PC-9 (cell line): Measurements from ENCODE around the gene SHE. TPM values are rescaled to one million over a fixed set of nuclear protein-coding genes. Genes with fewer than 3 reads are reported as not detected.
A peak's percentile ranks its signal among the peaks of the same experiment; 100 is the strongest.

ENCODE experiments used
- BruUV-seq: library from RNA; stranded (reverse); fragments of 400-500 nt; replicated peaks from 2 replicates; lab custom pipeline; 2021; lab: Mats Ljungman, UMichigan
- CTCF ChIA-PET: fragments of 300-600 bp; sonication (Branson Sonifier 250); formaldehyde crosslinking; loops from one replicate; lab custom pipeline; 2022; ENCODE audit warnings: antibody characterized with exemption; lab: Charles Lee
- POLR2A ChIA-PET: fragments of 300-600 bp; sonication (Branson Sonifier 250); formaldehyde crosslinking; loops from one replicate; lab custom pipeline; 2022; ENCODE audit warnings: antibody characterized with exemption; ENCODE audit not compliant: unreplicated experiment; lab: Charles Lee
- DNase-seq, 2 experiments: peaks; one replicate each; pipeline versions ENCODE4 v3.0.0 to v3.0.0-alpha.2; 2015 to 2022; ENCODE audit warnings: mixed read lengths in 1 of 2
- H2AFZ ChIP-seq: fragments of 200-600 bp; sonication (generic); 2 replicates; pipeline ENCODE4 v1.8.1; 2017; ENCODE audit warnings: antibody characterized with exemption
- H3F3A ChIP-seq: fragments of 200-600 bp; sonication (generic); 2 replicates; pipeline ENCODE4 v1.8.1; 2017; ENCODE audit warnings: antibody characterized with exemption, mild to moderate bottlenecking, low read depth; ENCODE audit not compliant: insufficient read depth
- H3K27ac ChIP-seq: fragments of 200-600 bp; sonication (generic); 2 replicates; pipeline ENCODE4 v1.6.1; 2016; ENCODE audit warnings: mixed run types
- H3K27me3 ChIP-seq: fragments of 200-600 bp; sonication (generic); 2 replicates; pipeline ENCODE4 v1.6.1; 2016; ENCODE audit warnings: low read depth, mixed run types; ENCODE audit not compliant: insufficient read depth
- H3K36me3 ChIP-seq: fragments of 200-600 bp; sonication (generic); 2 replicates; pipeline ENCODE4 v1.6.1; 2016; ENCODE audit warnings: low read depth, mixed run types
- H3K4me1 ChIP-seq: fragments of 200-600 bp; sonication (generic); replicated peaks from 2 replicates; pipeline ENCODE4 v1.6.1; 2016; ENCODE audit warnings: mixed run types; ENCODE audit not compliant: insufficient read depth
- H3K4me2 ChIP-seq: fragments of 200-600 bp; sonication (generic); 2 replicates; pipeline ENCODE4 v1.6.1; 2017; ENCODE audit warnings: mixed run types
- H3K4me3 ChIP-seq: fragments of 200-600 bp; sonication (generic); 2 replicates; pipeline ENCODE4 v1.6.1; 2016; ENCODE audit warnings: mixed run types
- H3K79me2 ChIP-seq: fragments of 200-600 bp; sonication (generic); 2 replicates; pipeline ENCODE4 v1.6.1; 2017; ENCODE audit warnings: low read depth, mixed run types
- H3K9me2 ChIP-seq: fragments of 200-600 bp; sonication (generic); 2 replicates; pipeline ENCODE4 v1.8.1; 2017; ENCODE audit warnings: mild to moderate bottlenecking; ENCODE audit not compliant: insufficient read depth
- H3K9me3 ChIP-seq: fragments of 200-600 bp; sonication (generic); 2 replicates; pipeline ENCODE4 v1.8.1; 2016; ENCODE audit warnings: low read depth; ENCODE audit not compliant: insufficient read depth
- H4K20me1 ChIP-seq: fragments of 200-600 bp; sonication (generic); 2 replicates; pipeline ENCODE4 v1.8.1; 2017; ENCODE audit not compliant: insufficient read depth
- CTCF ChIP-seq: fragments of 200-600 bp; sonication (generic); conservative IDR thresholded peaks from 2 replicates; pipeline ENCODE4 v1.6.1; 2017; ENCODE audit warnings: mixed run types, antibody characterized with exemption, mild to moderate bottlenecking, moderate library complexity
- EZH2 ChIP-seq: fragments of 200-600 bp; sonication (generic); IDR thresholded peaks from 2 replicates; pipeline ENCODE4 v1.8.0; 2017; ENCODE audit warnings: antibody characterized with exemption, low read depth
- intact Hi-C: fragments of 100-400 bp; cut with micrococcal nuclease; formaldehyde crosslinking; loops from one replicate; pipeline ENCODE4 v1.10.0; 2022; ENCODE audit not compliant: unreplicated experiment
- total RNA-seq: library from RNA; stranded (reverse); gene quantifications from 2 replicates; pipeline ENCODE4 v1.2.3, GENCODE V29; 2021

SHE gene
- total RNA-seq, 1 experiment from 2014 or later = not detected

DNA sequence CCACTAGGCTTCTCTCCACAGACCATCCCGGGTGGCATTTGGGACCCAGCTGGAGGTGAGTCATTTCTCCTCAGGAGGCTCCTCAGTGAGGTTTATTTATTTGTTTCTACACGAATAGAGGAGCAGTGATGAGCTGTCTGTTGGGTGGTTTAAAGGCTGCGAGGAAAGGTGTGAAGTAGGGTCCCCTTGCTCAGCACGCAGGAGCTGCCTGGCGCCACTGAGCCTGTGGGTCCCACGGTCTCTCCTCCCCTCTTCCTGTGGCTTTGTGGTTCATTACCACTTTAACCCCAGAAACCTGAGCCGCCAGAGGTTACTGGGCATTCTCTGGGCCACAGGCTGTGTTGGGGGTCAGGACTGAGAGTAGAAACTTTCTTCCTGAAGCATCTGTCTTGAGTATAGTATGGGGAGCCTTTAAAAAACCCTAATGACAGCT is 57.2 kb downstream of the SHE start:
- Histone ChIP-seq H3K9me3 (no peaks in the 10 kb centered on the region), H3F3A (no peaks in the 10 kb centered on the region), H3K4me3 (no peak overlapping the region), H3K79me2 (no peaks in the 10 kb centered on the region), H3K27me3 (no peaks in the 10 kb centered on the region), H3K4me1 (peaks cover 5% of the 10 kb centered on the region; the same call in 1 of the 2 replicates), H3K36me3 (no peaks in the 10 kb centered on the region), H2AFZ (no peak overlapping the region), H3K27ac (no peak overlapping the region), H3K9me2 (no peaks in the 10 kb centered on the region), H3K4me2 (no peak overlapping the region), H4K20me1 (no peaks in the 10 kb centered on the region)
- BruUV-seq = no TSS peak
- TF ChIP-seq EZH2 (no peak), CTCF (no peak)
- CTCF ChIA-PET = interaction anchor here (0.7 kb wide), 2 partner anchors 26 to 131 kb away, joined by 3 to 5 read pairs; no protein-coding TSS in a partner anchor
- intact Hi-C loops = no loop called here
- POLR2A ChIA-PET = interaction anchor here (0.6 kb wide), 1 partner anchor 27 kb away, joined by 4 read pairs; no protein-coding TSS in a partner anchor
- no peak for DNase-seq

- Histone ChIP-seq H3F3A (no peaks in the 10 kb centered on the region), H2AFZ (no peak overlapping the region), H3K4me1 (peaks cover 5% of the 10 kb centered on the region; the same call in 1 of the 2 replicates), H3K4me3 (no peak overlapping the region), H3K27ac (no peak overlapping the region), H3K36me3 (no peaks in the 10 kb centered on the region), H3K9me3 (no peaks in the 10 kb centered on the region), H3K4me2 (no peak overlapping the region), H3K27me3 (no peaks in the 10 kb centered on the region), H4K20me1 (no peaks in the 10 kb centered on the region), H3K9me2 (no peaks in the 10 kb centered on the region), H3K79me2 (no peaks in the 10 kb centered on the region)
- CTCF ChIA-PET = no interaction called here
- POLR2A ChIA-PET = no interaction called here
- no peak for TF ChIP-seq EZH2
- no peak for TF ChIP-seq CTCF
- intact Hi-C loops = no loop called here
- no peak for DNase-seq
- no TSS peak for BruUV-seq
These were observed 58.8 kb downstream of the SHE start for GRCh38 chr1:154443274-154444013.

GRCh38 chr1:154442006-154442740 is 60.0 kb downstream of the SHE start:
- DNase-seq = no peak
- no peak overlapping the region for H3K4me3 ChIP-seq
- no peak overlapping the region for H2AFZ ChIP-seq
- H3K9me2 ChIP-seq = no peaks in the 10 kb centered on the region
- no peaks in the 10 kb centered on the region for H3K36me3 ChIP-seq
- CTCF ChIA-PET = no interaction called here
- peaks cover 5% of the 10 kb centered on the region; the same call in 1 of the 2 replicates for H3K4me1 ChIP-seq
- H3K9me3 ChIP-seq = no peaks in the 10 kb centered on the region
- no peaks in the 10 kb centered on the region for H3F3A ChIP-seq
- H3K27me3 ChIP-seq = no peaks in the 10 kb centered on the region
- H4K20me1 ChIP-seq = no peaks in the 10 kb centered on the region
- H3K79me2 ChIP-seq = no peaks in the 10 kb centered on the region
- no TSS peak for BruUV-seq
- POLR2A ChIA-PET = interaction anchor here (0.8 kb wide), 1 partner anchor 531 kb away, joined by 6 read pairs; no protein-coding TSS in a partner anchor
- intact Hi-C loops = no loop called here
- H3K27ac ChIP-seq = no peak overlapping the region
- no peak overlapping the region for H3K4me2 ChIP-seq
- TF ChIP-seq EZH2 = no peak
- TF ChIP-seq CTCF = peak; percentile 44; the same call in 1 of the 2 replicates
